Measurements from ENCODE around the gene FRMPD1.

DNA sequence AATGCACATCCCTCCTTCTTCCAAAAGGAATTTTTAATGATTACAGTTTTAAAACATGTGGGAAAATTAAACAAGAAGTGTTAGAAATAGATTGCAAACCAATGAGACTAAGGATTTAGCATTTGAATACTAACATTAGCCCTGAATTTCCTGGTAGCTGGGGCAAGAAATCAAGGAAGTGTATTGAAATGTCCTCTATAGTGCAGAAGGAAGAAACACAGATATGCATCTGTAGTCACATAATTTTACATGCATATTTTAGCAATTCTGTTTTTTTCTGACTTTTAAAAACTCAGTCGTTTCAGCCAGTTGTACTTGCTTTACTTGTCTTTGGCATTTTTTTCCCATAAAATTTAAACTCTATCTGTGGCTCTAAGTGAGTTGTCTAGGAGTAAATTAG, 45.8 kb downstream of the FRMPD1 start:
- no peak for TF ChIP-seq CTCF (IDR thresholded peaks at IDR 0.05)
- TF ChIP-seq POLR2A (IDR thresholded peaks at IDR 0.05): no peak

Measured in right lobe of liver (tissue), 4 donors.